H9 (cell line): ENCODE data around the gene CATSPERZ. TPM values are rescaled to one million over a fixed set of nuclear protein-coding genes. Genes with fewer than 3 reads are reported as not detected.

ENCODE experiments used
- DNase-seq: peaks from one replicate; pipeline ENCODE4 v3.0.0-alpha.2; 2017
- H2AFZ ChIP-seq: one replicate; pipeline ENCODE4 v1.6.1; 2013; ENCODE audit warnings: mild to moderate bottlenecking, low read length, control low read depth, moderate library complexity
- H2AK5ac ChIP-seq: 2 replicates; pipeline ENCODE4 v1.6.1; 2013; ENCODE audit warnings: low read length, control low read depth, mixed read lengths; ENCODE audit not compliant: insufficient read length
- H2BK120ac ChIP-seq: one replicate; pipeline ENCODE4 v1.6.1; 2013; ENCODE audit warnings: low read depth, mild to moderate bottlenecking, low read length, control low read depth, inconsistent platforms; ENCODE audit not compliant: poor library complexity, severe bottlenecking
- H2BK12ac ChIP-seq: 2 replicates; pipeline ENCODE4 v1.6.1; 2013; ENCODE audit warnings: low read length, control low read depth, mixed read lengths, low read depth; ENCODE audit not compliant: insufficient read length
- H2BK15ac ChIP-seq: 2 replicates; pipeline ENCODE4 v1.6.1; 2013; ENCODE audit warnings: low read depth, low read length, control low read depth
- H2BK20ac ChIP-seq: one replicate; pipeline ENCODE4 v1.6.1; 2013; ENCODE audit warnings: low read depth, mild to moderate bottlenecking, low read length, control low read depth, inconsistent platforms; ENCODE audit not compliant: poor library complexity, severe bottlenecking
- H2BK5ac ChIP-seq: 2 replicates; pipeline ENCODE4 v1.6.1; 2013; ENCODE audit warnings: low read length, control low read depth, mixed read lengths; ENCODE audit not compliant: insufficient read length
- H3K14ac ChIP-seq: 2 replicates; pipeline ENCODE4 v1.6.1; 2013; ENCODE audit warnings: low read length, control low read depth; ENCODE audit not compliant: insufficient read depth
- H3K18ac ChIP-seq: 2 replicates; pipeline ENCODE4 v1.6.1; 2013; ENCODE audit warnings: low read depth, mild to moderate bottlenecking, mixed read lengths, low read length, control low read depth; ENCODE audit not compliant: insufficient read length
- H3K23ac ChIP-seq: 2 replicates; pipeline ENCODE4 v1.6.1; 2013; ENCODE audit warnings: low read length, control low read depth, mixed read lengths, low read depth; ENCODE audit not compliant: insufficient read length
- H3K23me2 ChIP-seq: 2 replicates; pipeline ENCODE4 v1.6.1; 2013; ENCODE audit warnings: low read depth, mild to moderate bottlenecking, mixed read lengths, low read length, control low read depth; ENCODE audit not compliant: insufficient read length, poor library complexity, severe bottlenecking
- H3K27ac ChIP-seq: 2 replicates; pipeline ENCODE4 v1.5.1; 2013; ENCODE audit warnings: low read length, control low read depth, mixed read lengths, low read depth; ENCODE audit not compliant: insufficient read length
- H3K27me3 ChIP-seq: 2 replicates; pipeline ENCODE4 v1.6.1; 2013; ENCODE audit warnings: low read length, control low read depth, inconsistent platforms; ENCODE audit not compliant: insufficient read depth
- H3K4ac ChIP-seq: 2 replicates; pipeline ENCODE4 v1.6.1; 2013; ENCODE audit warnings: low read depth, mild to moderate bottlenecking, control low read depth, inconsistent platforms, low read length, moderate library complexity
- H3K4me1 ChIP-seq: 2 replicates; pipeline ENCODE4 v1.6.1; 2013; ENCODE audit warnings: low read length, control low read depth, inconsistent platforms; ENCODE audit not compliant: insufficient read depth
- H3K4me2 ChIP-seq: 2 replicates; pipeline ENCODE4 v1.6.1; 2013; ENCODE audit warnings: low read length, control low read depth, mixed read lengths; ENCODE audit not compliant: insufficient read length, insufficient read depth
- H3K56ac ChIP-seq: 2 replicates; pipeline ENCODE4 v1.6.1; 2013; ENCODE audit warnings: low read depth, mild to moderate bottlenecking, mixed read lengths, low read length, control low read depth; ENCODE audit not compliant: insufficient read length
- H3K79me1 ChIP-seq: 2 replicates; pipeline ENCODE4 v1.6.1; 2013; ENCODE audit warnings: low read depth, mild to moderate bottlenecking, moderate library complexity, low read length, control low read depth, inconsistent platforms; ENCODE audit not compliant: insufficient read depth, poor library complexity, severe bottlenecking
- H3K79me2 ChIP-seq: 2 replicates; pipeline ENCODE4 v1.6.1; 2013; ENCODE audit warnings: low read length, control low read depth, inconsistent platforms; ENCODE audit not compliant: insufficient read depth
- H3K9ac ChIP-seq: 2 replicates; pipeline ENCODE4 v1.6.1; 2013; ENCODE audit warnings: low read length, control low read depth, mixed read lengths; ENCODE audit not compliant: insufficient read length; ENCODE audit errors: extremely low read depth
- H3K9me3 ChIP-seq: one replicate; pipeline ENCODE4 v1.6.1; 2013; ENCODE audit warnings: low read depth, low read length, inconsistent platforms; ENCODE audit not compliant: control insufficient read depth
- H3T11ph ChIP-seq: one replicate; pipeline ENCODE4 v1.6.1; 2013; ENCODE audit warnings: mild to moderate bottlenecking, low read length, control low read depth, inconsistent platforms
- H4K20me1 ChIP-seq: one replicate; pipeline ENCODE4 v1.6.1; 2013; ENCODE audit not compliant: control insufficient read depth, insufficient read length, insufficient read depth
- H4K5ac ChIP-seq: 2 replicates; pipeline ENCODE4 v1.6.1; 2013; ENCODE audit warnings: low read depth, mild to moderate bottlenecking, mixed read lengths, low read length, control low read depth; ENCODE audit not compliant: insufficient read length
- H4K8ac ChIP-seq: replicated peaks from 2 replicates; pipeline ENCODE4 v1.6.1; 2013; ENCODE audit warnings: low read length, control low read depth, mixed read lengths, low read depth; ENCODE audit not compliant: insufficient read length
- H4K91ac ChIP-seq: 2 replicates; pipeline ENCODE4 v1.6.1; 2013; ENCODE audit warnings: low read depth, mild to moderate bottlenecking, moderate library complexity, mixed read lengths, low read length, control low read depth; ENCODE audit not compliant: insufficient read length
- H3K27ac Mint-ChIP-seq, 3 experiments: 2 replicates in 2 of 3; 3 replicates in 1 of 3; pipeline ENCODE4 v1.8.0; 2020 to 2021; ENCODE audit warnings: mixed read lengths in 3 of 3, mild to moderate bottlenecking in 1 of 3, moderate library complexity in 1 of 3
- H3K27me3 Mint-ChIP-seq: 2 replicates; pipeline ENCODE4 v1.8.0; 2021; ENCODE audit warnings: low read depth, mild to moderate bottlenecking, moderate library complexity, mixed read lengths
- H3K36me3 Mint-ChIP-seq, 3 experiments: 2 replicates in 2 of 3; 3 replicates in 1 of 3; pipeline ENCODE4 v1.8.0; 2020 to 2021; ENCODE audit warnings: low read depth in 3 of 3, mixed read lengths in 3 of 3; ENCODE audit not compliant: insufficient read depth in 1 of 3
- H3K4me1 Mint-ChIP-seq, 2 experiments: 2 replicates each; pipeline ENCODE4 v1.8.0; 2020; ENCODE audit warnings: mixed read lengths in 2 of 2
- H3K4me3 Mint-ChIP-seq, 2 experiments: 2 replicates in 1 of 2; 3 replicates in 1 of 2; pipeline ENCODE4 v1.8.0; 2020 to 2021; ENCODE audit warnings: mild to moderate bottlenecking in 2 of 2, mixed read lengths in 2 of 2, moderate library complexity in 1 of 2
- H3K9me3 Mint-ChIP-seq, 2 experiments: 2 replicates in 1 of 2; 3 replicates in 1 of 2; pipeline ENCODE4 v1.8.0; 2020; ENCODE audit warnings: mild to moderate bottlenecking in 2 of 2, mixed read lengths in 2 of 2, moderate library complexity in 1 of 2
- WGBS: extraction: QIAGEN DNeasy Blood & Tissue Kit; methylation state at CpG from one replicate; pipeline ENCODE4 v1.1.7; 2013; ENCODE audit warnings: missing lambda C conversion rate, low lambda C conversion rate, mixed read lengths; ENCODE audit not compliant: insufficient read length; ENCODE audit errors: extremely low coverage; 5-methylcytosine and 5-hydroxymethylcytosine counted together
- total RNA-seq: library from RNA; stranded (reverse); gene quantifications from 2 replicates; pipeline ENCODE4 v1.2.1, GENCODE V29; 2021
- TF ChIP-seq, protein P1 (sequence below): fragments of 200-600 bp; sonication (generic); conservative IDR thresholded peaks from 3 replicates; pipeline ENCODE4 v1.8.0; 2021; ENCODE audit warnings: antibody characterized with exemption, mild to moderate bottlenecking

CATSPERZ gene
- total RNA-seq, 1 experiment from 2014 or later: 0.92 TPM

- Histone ChIP-seq H4K20me1 (no peaks in the 10 kb centered on the region), H2BK12ac (no peak overlapping the region), H3K9ac (no peak overlapping the region), H3K9me3 (no peaks in the 10 kb centered on the region), H2BK20ac (no peak overlapping the region), H4K8ac (no peak overlapping the region), H3K56ac (no peak overlapping the region), H2AK5ac (no peak overlapping the region), H3K23ac (no peak overlapping the region), H3K4me2 (no peak overlapping the region), H3K4me1 (no peaks in the 10 kb centered on the region), H2BK120ac (no peak overlapping the region), H2BK15ac (no peak overlapping the region), H3K79me1 (no peaks in the 10 kb centered on the region), H2AFZ (no peak overlapping the region), H2BK5ac (no peak overlapping the region), H3K18ac (no peak overlapping the region), H3K27me3 (no peaks in the 10 kb centered on the region), H4K91ac (no peak overlapping the region), H3K27ac (no peak overlapping the region), H3K23me2 (peaks cover 4% of the 10 kb centered on the region), H3K4ac (no peak overlapping the region), H3T11ph (no peak overlapping the region), H3K79me2 (no peaks in the 10 kb centered on the region), H4K5ac (no peak overlapping the region), H3K14ac (no peak overlapping the region)
- no CpG with 5 or more reads among the region's 10 CpGs for WGBS
- H3K9me3 Mint-ChIP-seq: no peaks in the 10 kb centered on the region
- TF ChIP-seq, protein P1, sequence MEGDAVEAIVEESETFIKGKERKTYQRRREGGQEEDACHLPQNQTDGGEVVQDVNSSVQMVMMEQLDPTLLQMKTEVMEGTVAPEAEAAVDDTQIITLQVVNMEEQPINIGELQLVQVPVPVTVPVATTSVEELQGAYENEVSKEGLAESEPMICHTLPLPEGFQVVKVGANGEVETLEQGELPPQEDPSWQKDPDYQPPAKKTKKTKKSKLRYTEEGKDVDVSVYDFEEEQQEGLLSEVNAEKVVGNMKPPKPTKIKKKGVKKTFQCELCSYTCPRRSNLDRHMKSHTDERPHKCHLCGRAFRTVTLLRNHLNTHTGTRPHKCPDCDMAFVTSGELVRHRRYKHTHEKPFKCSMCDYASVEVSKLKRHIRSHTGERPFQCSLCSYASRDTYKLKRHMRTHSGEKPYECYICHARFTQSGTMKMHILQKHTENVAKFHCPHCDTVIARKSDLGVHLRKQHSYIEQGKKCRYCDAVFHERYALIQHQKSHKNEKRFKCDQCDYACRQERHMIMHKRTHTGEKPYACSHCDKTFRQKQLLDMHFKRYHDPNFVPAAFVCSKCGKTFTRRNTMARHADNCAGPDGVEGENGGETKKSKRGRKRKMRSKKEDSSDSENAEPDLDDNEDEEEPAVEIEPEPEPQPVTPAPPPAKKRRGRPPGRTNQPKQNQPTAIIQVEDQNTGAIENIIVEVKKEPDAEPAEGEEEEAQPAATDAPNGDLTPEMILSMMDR: no peak
- H3K4me3 Mint-ChIP-seq: no peak overlapping the region; a peak in 1 of 5 replicates
- H3K27ac Mint-ChIP-seq: peak overlapping the region in 2 of 3 experiments; percentile 44 to 49; a peak in 3 of 7 replicates
- no peaks in the 10 kb centered on the region for H3K27me3 Mint-ChIP-seq
- peaks cover 36 to 80% (median 58%) of the 10 kb centered on the region in 3 experiments for H3K36me3 Mint-ChIP-seq
- DNase-seq: no peak
- H3K4me1 Mint-ChIP-seq: peaks cover 11 to 21% of the 10 kb centered on the region in 2 experiments
Measured at GRCh38 chr11:64264371-64264852, 35.7 kb upstream of the CATSPERZ start.
